NCI-H128 (cell line): Measurements from ENCODE around the gene PEPD.

Source experiments
- DNase-seq: peaks from one replicate; lab custom pipeline; 2025; ENCODE audit not compliant: unreplicated experiment; lab: John Stamatoyannopoulos, UW

PEPD gene

DNA sequence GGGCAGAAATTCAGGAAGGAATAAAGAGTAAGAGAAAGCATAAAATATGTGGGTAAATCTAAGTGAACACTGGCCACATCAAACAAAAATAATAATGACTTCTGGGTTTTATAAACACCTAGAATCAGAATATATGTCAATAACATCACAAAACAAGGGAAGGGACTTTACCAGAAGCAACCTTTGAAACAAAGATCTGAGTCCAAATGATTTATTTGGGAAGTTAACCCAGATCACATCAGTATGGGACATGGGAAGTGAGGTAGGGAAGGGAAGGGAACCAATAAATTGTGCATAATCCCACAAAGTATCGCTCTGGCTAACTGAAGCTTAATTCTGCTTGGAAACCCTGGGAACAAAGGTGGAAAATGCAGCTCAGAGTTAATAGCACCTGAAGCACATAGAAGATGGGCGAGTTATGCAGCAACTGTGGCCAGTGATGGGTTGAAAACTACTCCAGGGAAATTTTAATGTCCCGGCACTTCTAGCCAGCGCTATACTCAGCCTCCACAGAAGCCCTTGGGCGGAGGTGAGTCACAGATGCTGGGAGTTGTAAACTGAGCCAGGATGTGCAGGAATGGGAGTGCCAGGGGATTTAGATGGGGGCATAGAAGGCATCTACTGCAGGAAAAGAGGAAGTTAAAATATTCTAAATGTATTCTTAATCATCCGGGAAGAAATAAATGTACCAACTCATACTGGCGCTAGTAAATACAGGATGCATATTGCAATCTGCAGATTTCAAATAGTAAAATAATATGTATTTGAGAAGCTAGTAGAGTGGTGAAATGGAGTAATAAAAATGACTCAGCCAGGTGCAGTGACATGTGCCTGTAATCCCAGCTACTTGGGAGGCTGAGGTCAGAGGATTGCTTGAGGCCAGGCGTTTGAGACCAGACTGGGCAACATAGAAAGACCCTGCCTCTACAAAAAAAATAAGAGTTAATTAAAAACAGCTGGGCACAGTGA, 182.3 kb downstream of the PEPD start:
- no peak for DNase-seq
